Rectal smooth muscle tissue (tissue), 1 donor: ENCODE measurements around the gene SH3D21.
A peak's percentile ranks its signal among the peaks of the same experiment; 100 is the strongest.

ENCODE experiments used
- H3K27ac ChIP-seq: one replicate; pipeline ENCODE4 v1.7.0; 2013; ENCODE audit warnings: low read depth, low read length, inconsistent platforms
- H3K27me3 ChIP-seq: one replicate; pipeline ENCODE4 v1.7.0; 2013; ENCODE audit warnings: low read length; ENCODE audit not compliant: control insufficient read depth, insufficient read depth
- H3K36me3 ChIP-seq: one replicate; pipeline ENCODE4 v1.7.0; 2013; ENCODE audit warnings: low read length; ENCODE audit not compliant: control insufficient read depth, insufficient read depth
- H3K4me1 ChIP-seq: one replicate; pipeline ENCODE4 v1.7.0; 2013; ENCODE audit warnings: low read length; ENCODE audit not compliant: control insufficient read depth, insufficient read depth
- H3K4me3 ChIP-seq: one replicate; pipeline ENCODE4 v1.7.0; 2013; ENCODE audit warnings: low read length
- H3K9ac ChIP-seq: one replicate; pipeline ENCODE4 v1.7.0; 2013; ENCODE audit warnings: low read length

Gene SH3D21

GRCh38 chr1:36306210-36306901 lies at the start of gene SH3D21:
Gene SH3D21 (plus strand): TSS chr1:36306368. CDS start chr1:36306421, 53 bp downstream.
- Histone ChIP-seq H3K27me3 (no peaks in the 10 kb centered on the region), H3K36me3 (peaks cover 14% of the 10 kb centered on the region), H3K4me3 (peak within 1 kb of the TSS; percentile 90), H3K27ac (no peak within 1 kb of the TSS), H3K4me1 (peaks cover 5% of the 10 kb centered on the region), H3K9ac (peak within 1 kb of the TSS; percentile 19)

GRCh38 chr1:36256558-36257374 lies 49.4 kb upstream of the SH3D21 start:
- H3K9ac ChIP-seq, result no peak overlapping the region
- no peaks in the 10 kb centered on the region for H3K36me3 ChIP-seq
- peaks cover 14% of the 10 kb centered on the region for H3K4me1 ChIP-seq

GRCh38 chr1:36257375-36257767 lies 48.8 kb upstream of the SH3D21 start:
- Histone ChIP-seq H3K9ac (no peak overlapping the region), H3K4me3 (no peak overlapping the region), H3K27me3 (no peaks in the 10 kb centered on the region), H3K36me3 (no peaks in the 10 kb centered on the region), H3K27ac (no peak overlapping the region), H3K4me1 (peaks cover 14% of the 10 kb centered on the region)

More at GRCh38 chr1:36256558-36257374, 49.4 kb upstream of the SH3D21 start:
- Histone ChIP-seq H3K4me3 (no peak overlapping the region), H3K27me3 (no peaks in the 10 kb centered on the region), H3K27ac (no peak overlapping the region)

GRCh38 chr1:36258960-36259344 lies 47.2 kb upstream of the SH3D21 start:
- Histone ChIP-seq H3K9ac (no peak overlapping the region), H3K4me3 (no peak overlapping the region), H3K27me3 (no peaks in the 10 kb centered on the region), H3K4me1 (peaks cover 10% of the 10 kb centered on the region), H3K36me3 (no peaks in the 10 kb centered on the region), H3K27ac (no peak overlapping the region)

- H3K9ac ChIP-seq, result no peak overlapping the region
- H3K4me1 ChIP-seq, result peaks cover 3% of the 10 kb centered on the region
- no peaks in the 10 kb centered on the region for H3K36me3 ChIP-seq
- no peak overlapping the region for H3K27ac ChIP-seq
- H3K27me3 ChIP-seq, result no peaks in the 10 kb centered on the region
- H3K4me3 ChIP-seq, result no peak overlapping the region
These were observed 37.2 kb upstream of the SH3D21 start for GRCh38 chr1:36268981-36269380.

GRCh38 chr1:36269408-36269838 lies 36.7 kb upstream of the SH3D21 start:
- no peak overlapping the region for H3K4me3 ChIP-seq
- H3K27me3 ChIP-seq, result no peaks in the 10 kb centered on the region
- no peak overlapping the region for H3K9ac ChIP-seq
- peaks cover 3% of the 10 kb centered on the region for H3K4me1 ChIP-seq
- no peak overlapping the region for H3K27ac ChIP-seq
- H3K36me3 ChIP-seq, result no peaks in the 10 kb centered on the region

- Histone ChIP-seq H3K4me1 (peaks cover 3% of the 10 kb centered on the region), H3K27me3 (no peaks in the 10 kb centered on the region), H3K36me3 (peaks cover 2% of the 10 kb centered on the region), H3K27ac (no peak overlapping the region), H3K4me3 (no peak overlapping the region), H3K9ac (no peak overlapping the region)
These were observed 33.1 kb upstream of the SH3D21 start for GRCh38 chr1:36273024-36273423.

GRCh38 chr1:36274201-36274600 lies 32.0 kb upstream of the SH3D21 start:
- H3K27me3 ChIP-seq, result no peaks in the 10 kb centered on the region
- H3K27ac ChIP-seq, result no peak overlapping the region
- H3K4me3 ChIP-seq, result no peak overlapping the region
- peaks cover 6% of the 10 kb centered on the region for H3K4me1 ChIP-seq
- H3K36me3 ChIP-seq, result peaks cover 2% of the 10 kb centered on the region
- no peak overlapping the region for H3K9ac ChIP-seq

- peaks cover 2% of the 10 kb centered on the region for H3K36me3 ChIP-seq
- H3K27me3 ChIP-seq, result no peaks in the 10 kb centered on the region
- H3K4me3 ChIP-seq, result no peak overlapping the region
- H3K9ac ChIP-seq, result no peak overlapping the region
- H3K27ac ChIP-seq, result no peak overlapping the region
- peaks cover 14% of the 10 kb centered on the region for H3K4me1 ChIP-seq
These were observed 29.5 kb upstream of the SH3D21 start for GRCh38 chr1:36276688-36277087.

GRCh38 chr1:36279110-36279788 lies 26.9 kb upstream of the SH3D21 start:
- Histone ChIP-seq H3K36me3 (peaks cover 4% of the 10 kb centered on the region), H3K4me3 (no peak overlapping the region), H3K27me3 (no peaks in the 10 kb centered on the region), H3K4me1 (peaks cover 11% of the 10 kb centered on the region), H3K9ac (no peak overlapping the region), H3K27ac (no peak overlapping the region)

- Histone ChIP-seq H3K36me3 (peaks cover 3% of the 10 kb centered on the region), H3K4me1 (peaks cover 11% of the 10 kb centered on the region), H3K27me3 (no peaks in the 10 kb centered on the region), H3K4me3 (no peak overlapping the region), H3K27ac (no peak overlapping the region), H3K9ac (no peak overlapping the region)
These were observed 26.3 kb upstream of the SH3D21 start for GRCh38 chr1:36279789-36280296.

- H3K27me3 ChIP-seq, result no peaks in the 10 kb centered on the region
- peaks cover 11% of the 10 kb centered on the region for H3K4me1 ChIP-seq
- H3K27ac ChIP-seq, result no peak overlapping the region
- no peak overlapping the region for H3K9ac ChIP-seq
- H3K4me3 ChIP-seq, result no peak overlapping the region
- H3K36me3 ChIP-seq, result peaks cover 17% of the 10 kb centered on the region
These were observed 22.1 kb upstream of the SH3D21 start for GRCh38 chr1:36284061-36284460.
